ENCODE data around the gene SNTN. TPM values are rescaled to one million over a fixed set of nuclear protein-coding genes. Genes with fewer than 3 reads are reported as not detected.
A peak's percentile ranks its signal among the peaks of the same experiment; 100 is the strongest.
"Not testable (repeated sequence)": the region's sequence is repeated elsewhere in the genome, so short reads cannot be mapped to it uniquely, and the experiment has no call there.

SNTN gene
- not detected for total RNA-seq

GRCh38 chr3:63652066-63652725 lies at the start of gene SNTN:
Gene SNTN (plus strand): TSS chr3:63652675. CDS start chr3:63652688, 13 bp downstream.
- DNase-seq = no peak

DNA sequence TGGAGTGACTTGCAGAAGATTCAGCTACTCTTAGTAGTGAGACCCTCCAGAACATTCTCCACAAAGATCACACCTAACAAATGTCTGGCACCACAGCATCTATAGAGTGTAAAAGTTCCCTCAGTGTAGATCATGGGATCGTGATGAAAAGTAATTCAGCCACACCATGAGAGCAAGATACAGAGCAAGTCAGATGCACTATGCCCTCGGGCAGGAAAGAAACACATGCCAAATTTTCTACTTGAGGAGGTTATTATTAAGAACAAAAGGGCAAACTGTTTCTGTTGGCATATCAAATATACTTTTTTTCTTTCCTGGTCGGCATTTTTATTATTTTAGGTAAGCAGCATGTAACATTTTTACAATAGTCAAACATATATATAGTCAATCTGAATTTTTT lies 44.8 kb upstream of the SNTN start:
- DNase-seq = no peak

DNA sequence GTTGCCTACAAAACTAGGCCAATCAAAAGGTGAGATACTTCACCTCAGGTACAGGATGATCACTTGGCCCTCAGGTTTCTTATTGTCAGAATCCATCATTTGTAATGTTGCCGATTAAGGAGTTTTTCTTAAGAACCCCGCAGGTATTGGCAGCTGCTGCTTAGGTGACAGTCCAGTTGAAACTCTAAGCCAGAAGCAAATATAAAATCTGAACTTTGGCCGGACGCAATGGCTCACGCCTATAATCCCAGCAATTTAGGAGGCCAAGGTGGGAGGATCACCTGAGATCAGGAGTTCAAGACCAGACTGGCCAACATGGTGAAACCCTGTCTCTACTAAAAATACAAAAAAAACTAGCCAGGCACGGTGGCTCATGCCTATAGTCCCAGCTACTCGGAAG lies 43.1 kb upstream of the SNTN start:
- DNase-seq = no peak

DNA sequence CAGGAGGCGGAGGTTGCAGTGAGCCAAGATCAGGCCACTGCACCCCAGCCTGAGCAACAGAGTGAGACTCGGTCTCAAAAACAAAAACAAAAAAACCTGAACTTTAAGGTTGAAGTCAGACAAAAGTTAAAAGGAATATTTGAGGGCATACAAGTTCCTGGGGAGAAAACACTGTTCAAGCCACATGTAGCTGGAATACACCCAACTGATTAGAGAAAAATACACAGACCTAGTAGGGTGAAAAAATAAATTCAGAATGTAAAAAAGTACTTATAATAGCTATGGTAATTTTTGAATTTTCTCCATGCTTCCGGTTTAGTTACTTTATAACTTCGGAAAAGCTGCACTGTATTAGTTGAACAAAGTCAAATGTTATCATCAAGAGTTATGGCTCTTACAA lies 42.6 kb upstream of the SNTN start:
- no peak for DNase-seq

GRCh38 chr3:63611382-63611781 lies 41.1 kb upstream of the SNTN start:
- no peak for DNase-seq

DNA sequence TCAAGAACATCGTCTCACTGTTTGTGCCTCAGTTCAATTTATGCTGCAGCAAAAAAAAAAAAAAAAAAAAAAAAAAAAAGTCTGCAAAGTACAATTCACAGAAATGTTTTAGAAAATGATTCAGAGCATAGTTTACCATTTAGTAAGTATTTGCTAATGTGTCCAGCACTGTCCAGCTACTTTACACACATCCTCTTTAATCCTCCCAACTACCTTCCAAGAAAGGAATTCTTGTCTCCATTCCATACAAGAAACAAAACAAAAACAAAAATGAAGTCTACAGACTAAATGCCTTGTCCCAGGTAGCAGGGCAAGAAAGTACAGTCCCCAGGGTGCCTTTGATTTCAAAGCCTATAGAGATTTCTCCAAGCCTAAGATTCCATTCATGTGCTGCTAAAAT lies 38.9 kb upstream of the SNTN start:
- no peak for DNase-seq

DNA sequence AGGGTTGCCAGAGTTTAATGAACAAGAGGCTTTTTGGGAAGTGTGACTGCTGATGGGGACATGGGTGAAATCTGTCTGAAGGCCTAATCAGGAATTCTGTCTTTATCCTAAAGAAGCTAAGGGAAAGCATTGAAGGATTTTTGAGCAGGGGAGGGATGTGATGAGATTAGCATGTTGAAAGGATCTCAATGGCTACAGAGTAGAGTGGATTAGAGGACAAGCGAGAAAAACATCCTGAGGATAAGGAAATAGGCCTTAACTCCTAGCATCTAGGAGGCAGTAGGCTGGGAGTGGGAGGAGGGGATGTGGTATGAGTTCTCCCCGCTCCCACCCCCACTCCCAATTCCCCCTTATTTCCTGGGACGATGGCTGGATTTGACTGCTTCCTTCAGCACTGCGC lies 35.1 kb upstream of the SNTN start:
- no peak for DNase-seq

- DNase-seq = peak; percentile 27
Observed at GRCh38 chr3:63624941-63625560, 27.4 kb upstream of the SNTN start.

GRCh38 chr3:63631670-63632069 lies 20.8 kb upstream of the SNTN start:
- DNase-seq = no peak

- no peak for DNase-seq
Observed at GRCh38 chr3:63635186-63635585, 17.3 kb upstream of the SNTN start.

DNA sequence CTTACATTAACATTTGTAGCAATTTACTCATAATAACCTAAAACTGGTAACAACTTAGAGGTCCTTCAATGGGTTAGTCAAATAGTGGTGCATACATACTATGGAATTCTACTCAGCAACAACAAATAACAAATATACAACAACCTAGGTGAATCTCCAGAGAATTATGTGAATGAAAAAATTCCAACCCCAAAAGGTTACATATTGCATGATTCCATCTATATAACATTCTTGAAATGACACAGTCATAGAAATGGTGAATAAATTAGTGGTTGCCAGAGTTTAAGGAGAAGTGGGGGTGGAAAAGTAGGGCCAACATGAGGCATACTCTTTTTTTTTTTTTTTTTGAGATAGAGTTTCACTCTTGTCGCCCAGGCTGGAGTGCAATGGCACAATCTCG lies 12.7 kb upstream of the SNTN start:
- DNase-seq = no peak

DNA sequence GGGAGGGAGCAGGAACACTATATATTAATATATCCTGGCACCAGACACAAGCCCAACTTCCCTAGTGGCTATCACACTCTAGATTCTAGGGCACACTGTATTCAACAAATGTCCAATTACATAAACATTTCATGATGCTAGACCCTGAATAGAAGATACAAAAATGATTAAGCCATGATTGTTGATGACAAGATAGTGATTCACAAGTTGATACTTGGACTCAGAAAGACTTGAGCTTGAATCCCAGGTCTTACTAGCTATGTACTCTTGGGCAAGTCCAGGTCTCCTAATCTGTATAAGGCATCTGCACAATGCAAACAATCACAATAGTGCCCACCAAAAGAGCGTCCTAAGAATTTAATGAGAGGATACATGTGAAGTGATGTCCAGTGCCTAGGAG lies 10.0 kb upstream of the SNTN start:
- DNase-seq = no peak

DNA sequence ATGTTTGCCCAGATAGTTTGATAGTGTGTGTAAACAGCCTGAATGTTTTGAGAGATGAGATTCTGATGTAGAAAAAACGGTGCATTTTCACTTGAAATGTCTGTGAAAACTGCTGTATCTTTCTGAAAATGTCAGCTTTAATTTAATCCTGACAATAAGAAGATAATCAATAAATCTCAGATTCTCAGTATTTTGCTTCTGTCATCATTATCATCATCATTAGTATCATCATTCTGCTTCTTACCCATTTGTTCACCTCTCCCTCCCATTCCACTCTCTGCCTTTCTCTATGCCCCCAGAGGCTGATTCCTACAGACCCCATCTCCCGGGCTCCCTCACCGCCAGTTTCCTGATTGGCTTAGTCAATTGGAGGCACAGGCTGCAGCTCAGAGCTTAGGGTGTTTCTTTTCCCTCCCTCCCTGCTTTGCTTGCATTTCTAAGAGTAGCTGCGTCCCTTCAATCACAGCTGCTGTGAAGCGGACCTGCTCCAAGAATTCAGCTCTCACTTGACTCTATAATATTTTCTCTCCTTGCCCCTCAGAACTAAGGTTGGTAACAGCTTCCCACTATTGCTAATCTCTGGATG lies 8.2 kb upstream of the SNTN start:
- no peak for DNase-seq

DNA sequence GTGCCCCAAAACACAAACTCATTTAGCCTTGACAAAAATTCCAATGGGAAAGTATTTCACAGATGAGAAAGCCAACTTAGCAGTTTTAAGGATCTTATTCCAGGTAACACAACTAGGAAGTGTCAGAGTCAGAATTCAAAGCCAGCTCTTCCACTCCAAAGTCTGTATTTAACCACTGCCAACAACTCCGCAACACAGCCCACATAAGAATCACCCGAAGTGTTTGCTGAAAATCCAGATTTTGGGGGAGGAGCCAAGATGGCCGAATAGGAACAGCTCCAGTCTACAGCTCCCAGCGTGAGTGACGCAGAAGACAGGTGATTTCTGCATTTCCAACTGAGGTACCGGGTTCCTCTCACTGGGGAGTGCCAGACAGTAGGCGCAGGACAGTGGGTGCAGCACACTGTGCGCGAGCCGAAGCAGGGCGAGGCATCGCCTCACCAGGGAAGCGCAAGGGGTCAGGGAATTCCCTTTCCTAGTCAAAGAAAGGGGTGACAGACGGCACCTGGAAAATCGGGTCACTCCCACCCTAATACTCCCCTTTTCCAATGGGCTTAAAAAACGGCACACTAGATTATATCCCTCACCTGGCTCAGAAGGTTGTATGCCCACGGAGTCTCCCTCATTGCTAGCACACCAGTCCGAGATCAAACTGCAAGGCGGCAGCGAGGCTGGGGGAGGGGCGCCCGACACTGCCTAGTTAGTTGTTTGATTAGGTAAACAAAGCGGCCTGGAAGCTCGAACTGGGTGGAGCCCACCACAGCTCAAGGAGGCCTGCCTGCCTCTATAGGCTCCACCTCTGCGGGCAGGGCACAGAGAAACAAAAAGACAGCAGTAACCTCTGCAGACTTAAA lies 7.3 kb upstream of the SNTN start:
- not testable (repeated sequence) for DNase-seq

- no peak for DNase-seq
Observed at GRCh38 chr3:63654211-63654610, 1.7 kb downstream of the SNTN start.

DNA sequence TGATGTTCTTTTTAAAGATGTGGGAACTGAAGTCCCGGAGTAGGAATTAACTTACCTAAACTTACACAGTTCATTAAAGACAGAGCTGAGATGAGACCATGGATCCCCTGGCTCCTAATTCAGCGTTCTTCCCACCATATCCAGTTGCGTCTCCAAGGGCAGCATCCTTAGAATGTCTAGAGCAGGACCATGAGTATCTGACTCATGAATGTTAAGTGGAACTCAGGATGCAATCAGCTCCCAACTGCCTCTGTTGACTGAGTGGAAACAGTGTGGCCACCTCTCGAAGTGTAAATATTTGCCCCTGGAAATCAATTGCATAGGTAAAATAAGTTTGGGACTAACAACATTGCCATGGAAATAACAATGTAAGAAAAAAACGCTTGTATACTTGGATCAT lies 2.5 kb downstream of the SNTN start:
- DNase-seq = no peak

- DNase-seq = no peak
Observed at GRCh38 chr3:63655519-63655918, 3.0 kb downstream of the SNTN start.

- no peak for DNase-seq
Observed at GRCh38 chr3:63656786-63657185, 4.3 kb downstream of the SNTN start.

DNA sequence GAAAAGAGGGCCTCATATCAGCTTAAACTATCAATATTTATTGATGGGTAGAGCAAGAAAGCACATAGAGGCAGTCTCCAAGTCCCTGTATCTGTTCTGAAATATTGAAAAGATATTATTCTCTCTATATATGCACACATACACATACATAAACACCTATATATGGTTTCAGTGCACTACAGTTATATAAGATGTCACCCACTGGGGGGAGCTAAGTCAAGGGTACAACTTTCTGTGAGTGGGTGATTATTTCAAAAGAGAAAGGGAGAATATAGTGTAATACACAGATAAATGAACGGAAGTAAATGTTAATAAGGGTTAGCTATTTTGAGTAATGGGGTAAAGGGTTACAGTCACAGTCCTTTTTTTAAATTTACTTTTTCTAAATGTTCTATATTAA lies 8.8 kb downstream of the SNTN start:
- no peak for DNase-seq

DNA sequence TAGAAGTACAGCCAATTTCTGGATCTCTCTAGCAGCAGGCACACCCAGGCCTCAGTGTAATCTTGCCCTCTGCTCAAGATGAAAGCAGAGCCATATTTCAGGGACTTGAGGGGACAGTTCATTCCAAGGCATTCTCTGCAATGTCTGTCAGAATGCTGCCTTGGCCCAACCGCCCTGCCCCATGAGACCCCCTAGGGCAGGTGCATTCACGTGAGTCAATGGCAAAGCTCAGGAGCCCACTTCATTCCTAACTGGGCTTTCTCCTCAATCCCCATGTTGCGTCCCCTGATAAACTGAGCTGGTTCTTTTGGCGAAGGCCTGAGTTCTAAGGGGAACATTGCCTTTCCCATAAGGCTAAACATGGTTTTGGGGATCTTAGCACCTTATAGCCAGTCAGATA lies 9.5 kb downstream of the SNTN start:
- DNase-seq = no peak

DNA sequence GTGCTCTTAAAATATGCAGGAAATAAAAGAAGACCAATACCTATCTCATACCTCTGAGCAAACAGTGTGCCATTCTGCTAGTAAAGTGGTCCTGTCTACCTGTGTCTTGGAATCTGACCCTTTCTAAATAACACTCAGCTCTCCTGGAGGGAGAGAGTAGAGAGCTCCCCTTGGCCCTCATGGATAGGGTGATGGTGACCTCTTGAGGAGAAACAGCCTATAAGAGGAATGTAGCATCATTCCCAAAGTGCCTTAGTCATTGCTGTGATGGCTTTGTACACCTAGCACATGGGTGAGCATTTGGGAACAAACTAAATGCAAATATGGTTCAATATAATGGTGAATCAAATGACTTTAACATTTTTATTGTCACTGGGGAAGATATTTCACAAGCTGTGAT lies 10.0 kb downstream of the SNTN start:
- DNase-seq = no peak

GRCh38 chr3:63670544-63670943 lies 18.1 kb downstream of the SNTN start:
- no peak for DNase-seq

DNA sequence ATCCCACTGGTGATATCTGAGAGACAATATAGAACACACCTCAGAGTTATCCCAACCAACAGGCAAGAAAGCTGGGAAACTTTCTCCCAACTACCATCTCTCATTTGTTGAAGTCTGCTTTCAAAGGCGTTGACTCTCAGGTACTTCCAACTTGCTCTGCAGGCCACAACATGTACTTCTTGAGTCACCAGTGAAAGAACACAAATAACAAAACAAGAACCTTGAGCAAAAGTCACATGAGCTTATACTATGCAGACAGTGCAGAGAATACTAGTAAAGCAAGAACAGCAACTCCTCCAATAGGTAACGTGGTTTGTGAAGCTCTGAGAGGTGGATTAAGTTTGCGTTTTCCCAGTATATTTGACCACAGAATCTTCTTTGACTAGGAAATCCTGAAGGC lies 20.6 kb downstream of the SNTN start:
- no peak for DNase-seq

Data from skin of body (tissue), 2 donors.